Measurements from ENCODE around the gene COPZ1. TPM values are rescaled to one million over a fixed set of nuclear protein-coding genes. Genes with fewer than 3 reads are reported as not detected.
"Not testable (repeated sequence)": the region's sequence is repeated elsewhere in the genome, so short reads cannot be mapped to it uniquely, and the experiment has no call there.

COPZ1 gene
- total RNA-seq, 2 experiments from 2014 or later = 96.3 to 102 TPM

GRCh38 chr12:54304187-54304810 lies 20.6 kb upstream of the COPZ1 start:
- Mint-ChIP-seq H3K27ac (no peak overlapping the region), H3K4me3 (no peak overlapping the region), H3K36me3 (no peaks in the 10 kb centered on the region), H3K9me3 (no peaks in the 10 kb centered on the region), H3K4me1 (peaks cover 14% of the 10 kb centered on the region), H3K27me3 (peaks cover 63% of the 10 kb centered on the region)
- no peak for DNase-seq

- H3K27ac Mint-ChIP-seq = no peak overlapping the region
- DNase-seq = peak; percentile 33
- H3K4me3 Mint-ChIP-seq = no peak overlapping the region
- no peaks in the 10 kb centered on the region for H3K36me3 Mint-ChIP-seq
- H3K27me3 Mint-ChIP-seq = peaks cover 38% of the 10 kb centered on the region
- H3K9me3 Mint-ChIP-seq = no peaks in the 10 kb centered on the region
- H3K4me1 Mint-ChIP-seq = peaks cover 2% of the 10 kb centered on the region
Observed at GRCh38 chr12:54306925-54307741, 17.8 kb upstream of the COPZ1 start.

GRCh38 chr12:54311051-54311450 lies 13.9 kb upstream of the COPZ1 start:
- Mint-ChIP-seq H3K27me3 (peaks cover 11% of the 10 kb centered on the region), H3K27ac (no peak overlapping the region), H3K4me1 (no peaks in the 10 kb centered on the region), H3K4me3 (no peak overlapping the region), H3K36me3 (no peaks in the 10 kb centered on the region), H3K9me3 (no peaks in the 10 kb centered on the region)
- DNase-seq = no peak

GRCh38 chr12:54312309-54312708 lies 12.6 kb upstream of the COPZ1 start:
- not testable (repeated sequence) for H3K4me1 Mint-ChIP-seq, H3K27me3 Mint-ChIP-seq, H3K27ac Mint-ChIP-seq, H3K4me3 Mint-ChIP-seq, DNase-seq, H3K36me3 Mint-ChIP-seq, H3K9me3 Mint-ChIP-seq

GRCh38 chr12:54321363-54321762 lies 3.6 kb upstream of the COPZ1 start:
- no peaks in the 10 kb centered on the region for H3K9me3 Mint-ChIP-seq
- no peaks in the 10 kb centered on the region for H3K27me3 Mint-ChIP-seq
- H3K27ac Mint-ChIP-seq = no peak overlapping the region
- peaks cover 7% of the 10 kb centered on the region for H3K4me1 Mint-ChIP-seq
- no peaks in the 10 kb centered on the region for H3K36me3 Mint-ChIP-seq
- no peak for DNase-seq
- H3K4me3 Mint-ChIP-seq = no peak overlapping the region

- peak overlapping the region; percentile 97 for H3K4me3 Mint-ChIP-seq
- peaks cover 36% of the 10 kb centered on the region for H3K4me1 Mint-ChIP-seq
- DNase-seq, H3K36me3 Mint-ChIP-seq, H3K27me3 Mint-ChIP-seq, H3K9me3 Mint-ChIP-seq: not testable (repeated sequence)
- H3K27ac Mint-ChIP-seq = peak overlapping the region; percentile 94
Observed at GRCh38 chr12:54325442-54326109, 645 bp downstream of the COPZ1 start.

DNA sequence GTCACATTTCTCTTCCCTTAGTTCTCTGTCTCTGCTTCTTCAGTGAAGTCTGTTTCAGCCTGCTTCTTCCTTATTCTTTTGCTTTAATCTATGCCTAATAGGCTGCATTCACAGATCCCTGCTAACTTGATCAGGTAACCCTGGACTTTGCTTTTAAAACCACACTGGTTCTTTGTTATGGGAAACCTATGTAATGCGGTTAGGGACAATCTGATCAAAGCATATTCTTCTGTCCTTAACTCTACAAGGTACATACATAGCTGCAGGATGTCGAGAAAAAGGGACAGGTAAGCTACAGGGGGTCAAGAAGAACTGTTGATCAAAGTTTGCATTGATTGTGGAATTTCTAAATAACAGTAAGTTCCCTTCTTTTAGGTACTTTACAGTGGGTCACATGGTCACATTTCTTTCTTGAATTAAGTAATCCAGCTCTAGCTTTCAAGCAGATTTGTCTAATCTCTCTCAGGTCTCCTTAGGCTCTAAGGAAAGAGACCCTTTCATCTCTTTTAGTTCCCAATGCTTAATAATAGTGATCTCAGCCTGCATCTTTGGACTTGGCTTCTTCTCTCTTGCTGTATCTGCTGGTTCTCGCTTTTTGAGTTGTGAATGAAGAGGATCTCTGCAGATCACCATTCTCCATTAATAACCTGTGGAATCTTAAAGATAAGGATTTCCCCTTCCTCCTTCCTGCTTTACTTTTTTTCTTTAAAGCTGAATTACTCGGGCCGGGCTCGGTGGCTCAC lies 3.8 kb downstream of the COPZ1 start:
- Mint-ChIP-seq H3K4me3 (no peak overlapping the region), H3K27me3 (no peaks in the 10 kb centered on the region), H3K4me1 (peaks cover 53% of the 10 kb centered on the region), H3K9me3 (no peaks in the 10 kb centered on the region), H3K27ac (no peak overlapping the region), H3K36me3 (peaks cover 2% of the 10 kb centered on the region)
- no peak for DNase-seq

DNA sequence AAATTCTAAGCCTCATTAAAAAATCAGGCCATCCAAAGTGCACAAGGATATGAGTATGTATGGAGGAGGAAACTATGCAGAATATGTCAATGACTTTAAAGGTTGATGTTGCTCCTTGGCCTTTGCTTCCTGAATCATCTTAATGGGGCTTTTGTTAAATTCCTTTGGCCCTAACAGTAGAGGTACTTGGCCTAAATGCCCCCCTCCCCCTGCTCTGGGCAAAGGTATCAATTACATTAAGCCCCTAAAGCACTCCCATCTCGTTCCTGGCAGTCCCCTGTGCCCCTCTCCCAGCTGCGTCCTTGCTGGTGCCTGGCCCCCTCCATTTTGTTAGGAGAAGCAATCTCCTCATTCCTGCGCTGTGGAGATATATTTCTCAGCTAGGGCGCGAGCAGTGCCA lies 4.8 kb downstream of the COPZ1 start:
- Mint-ChIP-seq H3K4me1 (peaks cover 50% of the 10 kb centered on the region), H3K27me3 (no peaks in the 10 kb centered on the region), H3K36me3 (peaks cover 2% of the 10 kb centered on the region), H3K27ac (no peak overlapping the region), H3K4me3 (no peak overlapping the region), H3K9me3 (no peaks in the 10 kb centered on the region)
- no peak for DNase-seq

DNA sequence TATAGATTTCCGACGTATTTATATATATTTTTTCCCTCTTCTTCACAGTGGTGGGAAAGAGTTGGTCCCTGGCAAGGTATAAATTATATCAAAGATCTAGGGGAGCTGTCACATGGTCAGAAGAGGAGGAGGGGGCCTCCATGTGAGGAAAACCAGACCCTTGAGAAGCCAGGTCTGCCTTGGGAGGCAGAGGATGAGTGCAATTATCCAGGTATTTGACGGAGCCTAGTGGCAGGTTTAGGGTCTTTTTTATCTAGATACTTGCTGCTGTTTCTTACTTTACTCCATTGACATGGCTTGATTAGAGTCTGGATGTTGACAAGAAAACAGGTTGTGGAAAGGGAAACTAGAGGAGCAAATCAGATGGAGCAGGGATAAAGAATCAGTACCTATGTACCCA lies 5.5 kb downstream of the COPZ1 start:
- Mint-ChIP-seq H3K4me3 (no peak overlapping the region), H3K36me3 (peaks cover 2% of the 10 kb centered on the region), H3K9me3 (no peaks in the 10 kb centered on the region), H3K27ac (peak overlapping the region; percentile 59), H3K4me1 (peaks cover 53% of the 10 kb centered on the region), H3K27me3 (no peaks in the 10 kb centered on the region)
- no peak for DNase-seq

DNA sequence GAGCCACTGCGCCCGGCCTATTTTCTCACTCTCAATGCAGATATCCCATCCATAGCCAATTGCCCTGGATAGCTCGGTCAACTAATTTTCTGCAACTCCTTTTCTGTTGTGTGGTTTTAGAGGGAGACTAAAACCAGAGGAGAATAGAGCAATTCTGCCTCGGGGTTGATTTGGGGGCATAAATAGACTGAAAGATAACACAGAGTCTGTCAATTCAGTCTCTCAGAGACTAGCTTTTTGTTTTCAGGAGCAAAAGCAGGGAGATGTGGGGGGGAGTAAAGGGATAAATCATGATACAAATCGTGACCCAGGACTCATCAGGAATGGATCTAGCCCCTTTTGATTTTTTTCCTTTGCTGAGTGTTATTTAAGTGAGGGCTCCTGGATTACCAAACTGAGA lies 6.5 kb downstream of the COPZ1 start:
- Mint-ChIP-seq H3K4me3 (no peak overlapping the region), H3K36me3 (peaks cover 2% of the 10 kb centered on the region), H3K4me1 (peaks cover 49% of the 10 kb centered on the region), H3K27me3 (no peaks in the 10 kb centered on the region), H3K27ac (peak overlapping the region; percentile 20), H3K9me3 (no peaks in the 10 kb centered on the region)
- no peak for DNase-seq

GRCh38 chr12:54333420-54334034 lies 8.6 kb downstream of the COPZ1 start:
- no peaks in the 10 kb centered on the region for H3K27me3 Mint-ChIP-seq
- H3K4me1 Mint-ChIP-seq = peaks cover 42% of the 10 kb centered on the region
- no peak overlapping the region for H3K27ac Mint-ChIP-seq
- peaks cover under 1% of the 10 kb centered on the region for H3K36me3 Mint-ChIP-seq
- H3K4me3 Mint-ChIP-seq = no peak overlapping the region
- no peak for DNase-seq
- H3K9me3 Mint-ChIP-seq = no peaks in the 10 kb centered on the region

GRCh38 chr12:54337280-54337842 lies 12.4 kb downstream of the COPZ1 start:
- Mint-ChIP-seq H3K4me3 (no peak overlapping the region), H3K27me3 (no peaks in the 10 kb centered on the region), H3K9me3 (no peaks in the 10 kb centered on the region), H3K27ac (no peak overlapping the region), H3K36me3 (no peaks in the 10 kb centered on the region), H3K4me1 (peaks cover 13% of the 10 kb centered on the region)
- DNase-seq = no peak

GRCh38 chr12:54337854-54338650 lies 13.1 kb downstream of the COPZ1 start:
- peaks cover 13% of the 10 kb centered on the region for H3K4me1 Mint-ChIP-seq
- no peak overlapping the region for H3K27ac Mint-ChIP-seq
- H3K9me3 Mint-ChIP-seq = no peaks in the 10 kb centered on the region
- H3K27me3 Mint-ChIP-seq = no peaks in the 10 kb centered on the region
- no peak for DNase-seq
- no peak overlapping the region for H3K4me3 Mint-ChIP-seq
- peaks cover 2% of the 10 kb centered on the region for H3K36me3 Mint-ChIP-seq

All from activated naive CD8-positive, alpha-beta T cell treated with anti-CD3 and anti-CD28 coated beads for 36 hours (primary cell).